LoVo (cell line): ENCODE data around the gene AUH.

Experiments used
- DNase-seq: peaks from one replicate; pipeline ENCODE4 v3.0.0-alpha.2; 2016; ENCODE audit warnings: low spot score

AUH gene

GRCh38 chr9:91246846-91247245 lies 114.9 kb downstream of the AUH start:
- DNase-seq, result no peak

GRCh38 chr9:91245431-91246313 lies 116.0 kb downstream of the AUH start:
- DNase-seq, result peak; percentile 41

- DNase-seq, result no peak
Measured at GRCh38 chr9:91243029-91243428, 118.7 kb downstream of the AUH start.

GRCh38 chr9:91241909-91242308 lies 119.8 kb downstream of the AUH start:
- DNase-seq, result no peak

- DNase-seq, result no peak
Measured at GRCh38 chr9:91240596-91241165, 121.0 kb downstream of the AUH start.

GRCh38 chr9:91239367-91240111 lies 122.2 kb downstream of the AUH start:
- no peak for DNase-seq

GRCh38 chr9:91234523-91234922 lies 127.2 kb downstream of the AUH start:
- DNase-seq, result no peak

- DNase-seq, result no peak
Measured at GRCh38 chr9:91231619-91232018, 130.1 kb downstream of the AUH start.

- DNase-seq, result no peak
Measured at GRCh38 chr9:91223000-91223399, 138.7 kb downstream of the AUH start.

- no peak for DNase-seq
Measured at GRCh38 chr9:91222457-91222856, 139.3 kb downstream of the AUH start.

- no peak for DNase-seq
Measured at GRCh38 chr9:91221332-91221731, 140.4 kb downstream of the AUH start.

- no peak for DNase-seq
Measured at GRCh38 chr9:91220491-91221135, 141.1 kb downstream of the AUH start.

- DNase-seq, result no peak
Measured at GRCh38 chr9:91220021-91220420, 141.7 kb downstream of the AUH start.

GRCh38 chr9:91219557-91219956 lies 142.2 kb downstream of the AUH start:
- no peak for DNase-seq

- DNase-seq, result no peak
Measured at GRCh38 chr9:91217388-91217787, 144.3 kb downstream of the AUH start.

- DNase-seq, result no peak
Measured at GRCh38 chr9:91214867-91215266, 146.9 kb downstream of the AUH start.

- no peak for DNase-seq
Measured at GRCh38 chr9:91214086-91214485, 147.6 kb downstream of the AUH start.

- DNase-seq, result peak; percentile 24
Measured at GRCh38 chr9:91212596-91213243, 149.0 kb downstream of the AUH start.

- no peak for DNase-seq
Measured at GRCh38 chr9:91211919-91212318, 149.8 kb downstream of the AUH start.

- no peak for DNase-seq
Measured at GRCh38 chr9:91211414-91211813, 150.3 kb downstream of the AUH start.

- no peak for DNase-seq
Measured at GRCh38 chr9:91210318-91210717, 151.4 kb downstream of the AUH start.

GRCh38 chr9:91208837-91209236 lies 152.9 kb downstream of the AUH start:
- DNase-seq, result no peak
